Measurements from ENCODE around the gene PARD3B.

DNA sequence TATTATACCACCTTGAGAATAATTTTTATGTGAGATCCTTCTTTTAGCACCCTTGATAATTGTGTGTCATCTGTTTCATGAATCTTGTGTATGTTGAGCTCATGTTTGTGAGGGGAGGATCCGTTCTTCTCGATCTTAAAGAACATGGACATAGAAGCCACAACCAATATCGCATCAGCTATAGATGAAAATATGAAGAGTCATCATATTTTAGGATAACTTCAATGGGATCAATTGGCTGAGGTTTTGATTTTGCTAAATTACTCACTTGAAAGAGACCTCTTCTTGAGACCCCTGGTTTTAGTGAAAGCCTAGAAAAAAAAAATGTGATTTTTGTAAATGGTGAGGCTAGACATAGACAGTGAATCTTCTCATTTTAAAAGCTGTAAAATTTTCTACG is 751.7 kb downstream of the PARD3B start:
- TF ChIP-seq CTCF (IDR thresholded peaks at IDR 0.05; ENCODE audit: low read depth, low read length) (no peak), POLR2A (IDR thresholded peaks at IDR 0.05; ENCODE audit: extremely low read depth, insufficient read length) (no peak)
- TF ChIP-seq, protein P1, sequence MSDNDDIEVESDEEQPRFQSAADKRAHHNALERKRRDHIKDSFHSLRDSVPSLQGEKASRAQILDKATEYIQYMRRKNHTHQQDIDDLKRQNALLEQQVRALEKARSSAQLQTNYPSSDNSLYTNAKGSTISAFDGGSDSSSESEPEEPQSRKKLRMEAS (IDR thresholded peaks at IDR 0.05; ENCODE audit: low read depth, low read length): no peak
